Spleen (tissue), 11 donors: ENCODE data around the gene GNS. TPM values are rescaled to one million over a fixed set of nuclear protein-coding genes. Genes with fewer than 3 reads are reported as not detected.
"Not testable (repeated sequence)": the region's sequence is repeated elsewhere in the genome, so short reads cannot be mapped to it uniquely, and the experiment has no call there.

ENCODE experiments used
- DNase-seq: peaks from one replicate; pipeline ENCODE4 v3.0.0-alpha.2; 2020
- H3K27ac ChIP-seq, 8 donors: fragments of 200-600 bp; sonication (generic) in 7 of 8; 1 replicate in 4 of 8; 2 replicates in 4 of 8; pipeline versions ENCODE4 v1.5.0 to v1.8.0; 2016 to 2021; ENCODE audit warnings: inconsistent platforms in 4 of 8, mild to moderate bottlenecking in 4 of 8, moderate library complexity in 1 of 8
- H3K27me3 ChIP-seq, 7 donors: fragments of 200-600 bp; sonication (generic) in 6 of 7; replicated peaks in 1 of 7; 1 replicate in 4 of 7; 2 replicates in 3 of 7; pipeline versions ENCODE4 v1.5.0 to v1.8.0; 2016 to 2021; ENCODE audit warnings: inconsistent platforms in 3 of 7, mild to moderate bottlenecking in 1 of 7
- H3K36me3 ChIP-seq, 6 donors: fragments of 200-600 bp; sonication (generic) in 5 of 6; 1 replicate in 4 of 6; 2 replicates in 2 of 6; pipeline versions ENCODE4 v1.5.0 to v1.8.0; 2016 to 2021; ENCODE audit warnings: inconsistent platforms in 2 of 6
- H3K4me1 ChIP-seq, 6 donors: fragments of 200-600 bp; sonication (generic) in 5 of 6; 1 replicate in 3 of 6; 2 replicates in 3 of 6; pipeline versions ENCODE4 v1.5.0 to v1.8.0; 2016 to 2021; ENCODE audit warnings: inconsistent platforms in 3 of 6
- H3K4me3 ChIP-seq, 8 donors: fragments of 200-600 bp; sonication (generic) in 7 of 8; 1 replicate in 4 of 8; 2 replicates in 4 of 8; pipeline versions ENCODE4 v1.5.0 to v1.8.0; 2016 to 2021; ENCODE audit warnings: inconsistent platforms in 4 of 8, mild to moderate bottlenecking in 4 of 8, moderate library complexity in 2 of 8
- H3K9me3 ChIP-seq, 8 donors: fragments of 200-600 bp; sonication (generic) in 7 of 8; 1 replicate in 4 of 8; 2 replicates in 4 of 8; pipeline versions ENCODE4 v1.5.0 to v1.8.0; 2016 to 2021; ENCODE audit warnings: inconsistent platforms in 4 of 8
- POLR2A ChIP-seq, 3 donors: fragments of 450-650 bp; IDR thresholded peaks; one replicate each; pipeline ENCODE4 v1.5.1; 2017; ENCODE audit warnings: antibody characterized with exemption in 3 of 3, mild to moderate bottlenecking in 1 of 3
- POLR2AphosphoS5 ChIP-seq, 3 donors: sonication (generic); formaldehyde crosslinking; IDR thresholded peaks; one replicate each; pipeline ENCODE4 v1.5.1; 2017; ENCODE audit warnings: antibody characterized with exemption in 3 of 3
- WGBS, 5 donors: extraction: QIAGEN DNeasy Blood & Tissue Kit in 3 of 5; methylation state at CpG; one replicate each; pipeline versions ENCODE4 v1.1.5 to v1.1.7; 2013 to 2018; 5-methylcytosine and 5-hydroxymethylcytosine counted together
- intact Hi-C: fragments of 100-400 bp; cut with DNase I; formaldehyde crosslinking; loops from one replicate; pipeline ENCODE4 v1.15.0; 2023; ENCODE audit warnings: low total_unique reads
- polyA plus RNA-seq, 3 donors: library from polyadenylated mRNA; stranded (reverse); fragments of 200-250 nt; gene quantifications; one replicate each; pipeline ENCODE4 v1.2.1, GENCODE V29; 2013
- total RNA-seq, 7 donors: library from RNA; depleted of rRNA in 3 of 7; stranded (reverse); fragments of >200 nt in 3 of 7; fragmentation: NEBNext Ultra II Directional in 4 of 7; extraction: Animal tissue kit (Norgen Biotek cat#: 25700) in 4 of 7; gene quantifications; one replicate each; pipeline versions ENCODE4 v1.1.0 to v1.2.1, GENCODE V29; 2016 to 2021
- TF ChIP-seq, protein P1 (sequence below), 11 experiments: fragments of 200-600 bp in 7 of 11; fragments of 450-650 bp in 4 of 11; sonication (generic) in 4 of 11; IDR thresholded peaks in 8 of 11; conservative IDR thresholded peaks in 3 of 11; 1 replicate in 7 of 11; 2 replicates in 4 of 11; pipeline versions ENCODE4 v1.4.0 to v1.8.0; 2016 to 2021; ENCODE audit warnings: antibody characterized with exemption in 11 of 11, inconsistent platforms in 4 of 11, mild to moderate bottlenecking in 1 of 11
- donor health status: healthy with polysubstance abuse.
- donor health status: DM: no; HTN: no; CAD: no; lungs with moderate emphysema.
- donor health status: DM: no; HTN: no; CAD: no.
- donor health status: Bipolar disorder and iron deficiency.
- donor health status: healthy.
- donor health status: DM: no; HTN: no; CAD: no.
- donor health status: DM: yes; HTN: yes; CAD: no.

GNS gene
- total and polyA plus RNA-seq, 10 donors = 8.3 to 154 (median 126) TPM

- 0 to 5% (median 2%) methylated on average over 15 to 103 of the region's 103 CpGs for WGBS, 5 donors
- H3K27ac ChIP-seq = peak overlapping the region in 6 of 8 donors; percentile 11 to 70 (median 56)
- peaks cover 6 to 37% (median 28%) of the 10 kb centered on the region in 6 donors for H3K4me1 ChIP-seq
- TF ChIP-seq POLR2A (IDR thresholded peaks at IDR 0.05) (no peak), POLR2AphosphoS5 (IDR thresholded peaks at IDR 0.05) (peak in 2 of 3 donors; percentile 28 to 65)
- TF ChIP-seq, protein P1, sequence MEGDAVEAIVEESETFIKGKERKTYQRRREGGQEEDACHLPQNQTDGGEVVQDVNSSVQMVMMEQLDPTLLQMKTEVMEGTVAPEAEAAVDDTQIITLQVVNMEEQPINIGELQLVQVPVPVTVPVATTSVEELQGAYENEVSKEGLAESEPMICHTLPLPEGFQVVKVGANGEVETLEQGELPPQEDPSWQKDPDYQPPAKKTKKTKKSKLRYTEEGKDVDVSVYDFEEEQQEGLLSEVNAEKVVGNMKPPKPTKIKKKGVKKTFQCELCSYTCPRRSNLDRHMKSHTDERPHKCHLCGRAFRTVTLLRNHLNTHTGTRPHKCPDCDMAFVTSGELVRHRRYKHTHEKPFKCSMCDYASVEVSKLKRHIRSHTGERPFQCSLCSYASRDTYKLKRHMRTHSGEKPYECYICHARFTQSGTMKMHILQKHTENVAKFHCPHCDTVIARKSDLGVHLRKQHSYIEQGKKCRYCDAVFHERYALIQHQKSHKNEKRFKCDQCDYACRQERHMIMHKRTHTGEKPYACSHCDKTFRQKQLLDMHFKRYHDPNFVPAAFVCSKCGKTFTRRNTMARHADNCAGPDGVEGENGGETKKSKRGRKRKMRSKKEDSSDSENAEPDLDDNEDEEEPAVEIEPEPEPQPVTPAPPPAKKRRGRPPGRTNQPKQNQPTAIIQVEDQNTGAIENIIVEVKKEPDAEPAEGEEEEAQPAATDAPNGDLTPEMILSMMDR (IDR thresholded peaks at IDR 0.05 in 8 of 11, conservative IDR thresholded peaks at IDR 0.05 in 3 of 11) = peak in 1 of 11 experiments; percentile 11
- H3K36me3 ChIP-seq = no peaks in the 10 kb centered on the region
- intact Hi-C loops = no loop called here
- peak; percentile 88 for DNase-seq
- H3K4me3 ChIP-seq = peak overlapping the region; percentile 36 to 86 (median 64)
- H3K27me3 ChIP-seq = peaks cover 0 to 91% (median 20%) of the 10 kb centered on the region in 7 donors
- H3K9me3 ChIP-seq = peaks cover 0 to 23% (median 12%) of the 10 kb centered on the region in 8 donors
Observed at GRCh38 chr12:64780531-64781279, 21.5 kb upstream of the GNS start.

DNA sequence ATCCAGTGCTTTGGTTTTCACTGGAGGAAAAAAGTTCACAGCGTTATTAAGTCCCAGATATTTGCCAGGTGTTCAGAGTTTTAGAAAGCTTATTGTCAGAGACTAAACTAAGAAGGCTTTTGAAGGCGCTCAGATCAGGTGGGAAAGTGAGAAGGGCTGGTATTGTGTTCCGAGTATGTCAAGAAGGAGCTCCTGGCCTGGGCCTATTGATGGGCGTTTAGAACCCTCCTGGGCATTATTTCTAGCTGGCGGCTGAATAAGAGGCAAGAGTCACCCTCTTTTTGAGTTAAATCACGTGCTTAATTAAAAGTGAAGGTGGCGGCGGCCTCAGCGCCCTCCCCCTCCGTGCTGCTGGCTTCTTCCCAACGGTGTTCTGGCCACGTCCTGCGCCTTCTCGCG lies 20.9 kb upstream of the GNS start:
- DNase-seq = no peak
- Histone ChIP-seq H3K9me3 (peaks cover 3 to 29% (median 17%) of the 10 kb centered on the region in 8 donors), H3K36me3 (no peaks in the 10 kb centered on the region), H3K27me3 (peaks cover 0 to 92% (median 20%) of the 10 kb centered on the region in 7 donors), H3K27ac (peak overlapping the region in 5 of 8 donors; percentile 13 to 70 (median 60)), H3K4me1 (peaks cover 6 to 37% (median 28%) of the 10 kb centered on the region in 6 donors), H3K4me3 (peak overlapping the region; percentile 36 to 86 (median 64))
- intact Hi-C loops = no loop called here
- TF ChIP-seq, protein P1 (IDR thresholded peaks at IDR 0.05 in 8 of 11, conservative IDR thresholded peaks at IDR 0.05 in 3 of 11) = peak in 1 of 11 experiments; percentile 15
- no peak for TF ChIP-seq POLR2A (IDR thresholded peaks at IDR 0.05)
- 19 to 22% (median 20%) methylated on average over 15 of the region's 15 CpGs for WGBS, 5 donors

DNA sequence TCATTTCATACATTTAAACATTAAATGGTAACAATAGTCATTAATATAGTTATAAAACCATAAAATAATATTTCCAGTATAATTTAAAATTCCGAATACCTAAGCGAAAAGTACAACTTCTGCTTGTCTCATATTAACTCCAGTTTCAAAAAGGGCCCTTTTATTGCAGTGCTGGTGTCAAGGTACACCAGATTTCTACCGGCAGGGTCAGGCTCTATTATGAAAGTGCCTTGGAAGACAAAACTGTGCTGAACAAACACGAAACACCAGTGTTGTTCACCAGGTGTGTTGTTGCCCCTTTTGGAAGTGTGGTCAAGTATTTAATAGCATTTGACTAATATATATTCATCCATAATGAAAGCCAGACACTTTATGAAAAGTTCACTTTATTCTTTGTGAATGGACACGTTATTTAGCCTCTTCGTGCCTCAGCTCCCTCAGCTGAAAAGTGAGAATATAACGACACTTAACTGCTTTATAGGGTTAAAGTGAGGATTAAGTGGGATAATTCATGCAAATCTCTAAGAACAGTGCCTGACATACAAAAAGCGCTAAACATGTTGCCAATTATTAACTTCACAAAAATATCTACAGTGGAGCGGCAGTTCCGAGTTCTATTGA lies 20.3 kb upstream of the GNS start:
- H3K27me3 ChIP-seq = peaks cover 0 to 86% (median 20%) of the 10 kb centered on the region in 7 donors
- H3K4me1 ChIP-seq = peaks cover 6 to 37% (median 28%) of the 10 kb centered on the region in 6 donors
- no peak for TF ChIP-seq POLR2AphosphoS5 (IDR thresholded peaks at IDR 0.05)
- TF ChIP-seq POLR2A (IDR thresholded peaks at IDR 0.05) = no peak
- TF ChIP-seq, protein P1 (IDR thresholded peaks at IDR 0.05 in 8 of 11, conservative IDR thresholded peaks at IDR 0.05 in 3 of 11) = no peak
- H3K4me3 ChIP-seq = no peak overlapping the region
- no peak overlapping the region for H3K27ac ChIP-seq
- intact Hi-C loops = no loop called here
- no peak for DNase-seq
- H3K9me3 ChIP-seq = peaks cover 3 to 35% (median 24%) of the 10 kb centered on the region in 8 donors
- WGBS, 5 donors = 86 to 95% (median 91%) methylated on average over 10 of the region's 10 CpGs
- H3K36me3 ChIP-seq = no peaks in the 10 kb centered on the region

DNA sequence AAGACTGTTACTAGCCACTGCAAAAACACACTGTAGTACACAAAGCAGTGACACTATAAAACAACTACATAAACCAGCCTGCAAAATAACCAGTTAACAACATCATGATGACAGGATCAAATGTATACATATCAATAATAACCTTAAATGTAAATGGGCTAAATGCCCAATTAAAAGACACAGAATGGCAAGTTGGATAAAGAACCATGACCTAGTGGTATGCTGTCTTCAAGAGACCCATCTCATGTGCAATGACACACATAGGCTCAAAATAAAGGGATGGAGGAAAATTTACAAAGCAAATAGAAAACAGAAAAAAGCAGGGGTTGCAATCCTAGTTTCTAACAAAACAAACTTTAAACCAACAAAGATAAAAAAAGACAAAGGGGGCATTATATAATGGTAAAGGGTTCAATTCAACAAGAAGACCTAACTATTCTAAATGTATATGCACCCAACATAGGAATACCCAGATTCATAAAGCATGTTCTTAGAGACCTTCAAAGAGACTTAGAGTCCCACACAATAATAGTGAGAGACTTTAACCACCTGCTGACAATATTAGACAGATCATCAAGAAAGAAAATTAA lies 16.0 kb upstream of the GNS start:
- H3K4me3 ChIP-seq, intact Hi-C loops, H3K4me1 ChIP-seq, DNase-seq, H3K36me3 ChIP-seq, H3K27ac ChIP-seq: not testable (repeated sequence)
- H3K9me3 ChIP-seq = peaks cover 3 to 50% (median 32%) of the 10 kb centered on the region in 8 donors
- peaks cover 0 to 52% (median 1%) of the 10 kb centered on the region in 7 donors for H3K27me3 ChIP-seq
